ENCODE results near the gene TMEM271. TPM values are rescaled to one million over a fixed set of nuclear protein-coding genes. Genes with fewer than 3 reads are reported as not detected.

TMEM271 gene
- total RNA-seq, 1 donor from 2014 or later, result not detected

- intact Hi-C loops (cut with micrococcal nuclease), result no loop called here
Observed at GRCh38 chr4:581181-581580, 5.1 kb upstream of the TMEM271 start.

GRCh38 chr4:579543-580175 is 3.6 kb upstream of the TMEM271 start:
- intact Hi-C loops (cut with micrococcal nuclease), result no loop called here

- intact Hi-C loops (cut with micrococcal nuclease), result no loop called here
Observed at GRCh38 chr4:578451-579443, 2.7 kb upstream of the TMEM271 start.

- intact Hi-C loops (cut with micrococcal nuclease), result no loop called here
Observed at GRCh38 chr4:577499-578450, 1.7 kb upstream of the TMEM271 start.

GRCh38 chr4:576991-577498 is 950 bp upstream of the TMEM271 start:
- intact Hi-C loops (cut with micrococcal nuclease), result no loop called here

- intact Hi-C loops (cut with micrococcal nuclease), result no loop called here
Observed at GRCh38 chr4:575281-576141, 584 bp downstream of the TMEM271 start.

- intact Hi-C loops (cut with micrococcal nuclease), result no loop called here
Observed at GRCh38 chr4:574346-575161, 1.5 kb downstream of the TMEM271 start.

- intact Hi-C loops (cut with micrococcal nuclease), result no loop called here
Observed at GRCh38 chr4:573122-573892, 2.8 kb downstream of the TMEM271 start.

- intact Hi-C loops (cut with micrococcal nuclease), result no loop called here
Observed at GRCh38 chr4:572594-572993, 3.5 kb downstream of the TMEM271 start.

GRCh38 chr4:571838-572572 is 4.1 kb downstream of the TMEM271 start:
- intact Hi-C loops (cut with micrococcal nuclease), result no loop called here

- intact Hi-C loops (cut with micrococcal nuclease), result no loop called here
Observed at GRCh38 chr4:570754-571153, 5.3 kb downstream of the TMEM271 start.

- intact Hi-C loops (cut with micrococcal nuclease), result no loop called here
Observed at GRCh38 chr4:569958-570667, 6.0 kb downstream of the TMEM271 start.

GRCh38 chr4:568962-569361 is 7.1 kb downstream of the TMEM271 start:
- intact Hi-C loops (cut with micrococcal nuclease), result no loop called here

GRCh38 chr4:568351-568652 is 7.8 kb downstream of the TMEM271 start:
- intact Hi-C loops (cut with micrococcal nuclease), result no loop called here

GRCh38 chr4:567457-568350 is 8.4 kb downstream of the TMEM271 start:
- intact Hi-C loops (cut with micrococcal nuclease), result no loop called here

GRCh38 chr4:566508-567295 is 9.4 kb downstream of the TMEM271 start:
- intact Hi-C loops (cut with micrococcal nuclease), result no loop called here

All from T-helper 2 cell treated with Interferon-gamma antibody and Interleukin-4, amounts not matched to agents 100 ng/mL and 5 ng/mL, for 36 hours (primary cell).